GM12878 (cell line): Measurements from ENCODE around the gene GDA. TPM values are rescaled to one million over a fixed set of nuclear protein-coding genes. Genes with fewer than 3 reads are reported as not detected.

Experiments
- ATAC-seq: fragments of 200-7000 bp; cut with Tn5 transposase; 3 replicates; pipeline ENCODE4 v1.9.1; 2020; ENCODE audit warnings: mild to moderate bottlenecking, moderate library complexity
- BruUV-seq: library from RNA; stranded (reverse); fragments of 400-500 nt; replicated peaks from 2 replicates; lab custom pipeline; 2021; lab: Mats Ljungman, UMichigan
- CTCF ChIA-PET: fragments of 300-600 bp; sonication (Branson Sonifier 250); formaldehyde crosslinking; extraction: SDS; loops from one replicate; lab custom pipeline; 2021; ENCODE audit warnings: inconsistent platforms; lab: Yijun Ruan, JAX
- POLR2A ChIA-PET: fragments of 350-600 bp; formaldehyde crosslinking; extraction: SDS; loops from one replicate; lab custom pipeline; 2021; ENCODE audit warnings: inconsistent platforms; lab: Charles Lee
- RAD21 ChIA-PET: fragments of 300-600 bp; sonication (Branson Sonifier 250); formaldehyde crosslinking; loops from one replicate; lab custom pipeline; 2023; ENCODE audit warnings: antibody characterized with exemption; ENCODE audit not compliant: unreplicated experiment; lab: Charles Lee
- SMC1A ChIA-PET: fragments of 300-600 bp; sonication (Branson Sonifier 250); formaldehyde crosslinking; loops from one replicate; lab custom pipeline; 2023; ENCODE audit not compliant: unreplicated experiment, uncharacterized antibody; lab: Charles Lee
- DNase-seq: peaks from one replicate; pipeline ENCODE4 v3.0.0-alpha.2; 2011; ENCODE audit warnings: low read depth, low spot score
- FAIRE-seq: peaks from 3 replicates; lab custom pipeline; 2011; peaks lifted over from hg19 to GRCh38; lab: Jason Lieb, UNC
- H2AFZ ChIP-seq: 2 replicates; pipeline ENCODE4 v1.6.0; 2011; ENCODE audit warnings: low read depth, low read length, control low read depth; ENCODE audit not compliant: control insufficient read depth
- H3K27ac ChIP-seq: 2 replicates; pipeline ENCODE4 v1.5.1; 2011; ENCODE audit warnings: control low read depth; ENCODE audit not compliant: control insufficient read depth, insufficient read depth
- H3K27me3 ChIP-seq, 2 experiments: replicated peaks in 1 of 2; 2 replicates each; pipeline versions ENCODE4 v1.6.0 to v1.6.1; 2011; ENCODE audit warnings: low read length in 1 of 2; ENCODE audit not compliant: control insufficient read depth in 2 of 2, insufficient read depth in 2 of 2
- H3K36me3 ChIP-seq, 2 experiments: 2 replicates each; pipeline ENCODE4 v1.5.1; 2011; ENCODE audit warnings: low read length in 1 of 2; ENCODE audit not compliant: control insufficient read depth in 2 of 2, insufficient read depth in 2 of 2
- H3K4me1 ChIP-seq: 2 replicates; pipeline ENCODE4 v1.6.1; 2011; ENCODE audit warnings: mild to moderate bottlenecking, low read length, moderate library complexity, mixed read lengths; ENCODE audit not compliant: control insufficient read depth, insufficient read depth
- H3K4me2 ChIP-seq: 2 replicates; pipeline ENCODE4 v1.6.0; 2011; ENCODE audit warnings: control low read depth; ENCODE audit not compliant: control insufficient read depth, insufficient read depth
- H3K4me3 ChIP-seq: fragments of 200-600 bp; sonication (generic); 2 replicates; pipeline ENCODE4 v1.5.1; 2016
- H3K79me2 ChIP-seq: 2 replicates; pipeline ENCODE4 v1.6.0; 2011; ENCODE audit warnings: low read length; ENCODE audit not compliant: control insufficient read depth, insufficient read depth
- H3K9ac ChIP-seq: 2 replicates; pipeline ENCODE4 v1.8.0; 2011; ENCODE audit warnings: low read length, control low read depth, mixed read lengths; ENCODE audit not compliant: control insufficient read depth, insufficient read depth
- H3K9me3 ChIP-seq: replicated peaks from 3 replicates; pipeline ENCODE4 v1.5.1; 2011; ENCODE audit warnings: mild to moderate bottlenecking, low read length; ENCODE audit not compliant: control insufficient read depth, insufficient read depth
- H4K20me1 ChIP-seq: 2 replicates; pipeline ENCODE4 v1.6.0; 2011; ENCODE audit not compliant: control insufficient read depth, insufficient read depth
- CREB1 ChIP-seq: IDR thresholded peaks from 2 replicates; pipeline ENCODE4 v1.6.1; 2012; ENCODE audit warnings: low read depth, mild to moderate bottlenecking, inconsistent platforms
- FOXK2 ChIP-seq: fragments of 450-650 bp; IDR thresholded peaks from 2 replicates; pipeline ENCODE4 v1.6.1; 2017; ENCODE audit warnings: mild to moderate bottlenecking, moderate library complexity
- FOXM1 ChIP-seq: IDR thresholded peaks from 2 replicates; pipeline ENCODE4 v1.6.1; 2012; ENCODE audit warnings: low read depth, mild to moderate bottlenecking, inconsistent platforms, low read length, moderate library complexity
- MTA3 ChIP-seq: IDR thresholded peaks from 2 replicates; pipeline ENCODE4 v1.6.1; 2012; ENCODE audit warnings: low read length, inconsistent platforms, borderline replicate concordance
- POLR2AphosphoS2 ChIP-seq: IDR thresholded peaks from 2 replicates; pipeline ENCODE4 v1.6.1; 2011; ENCODE audit warnings: low read depth, mild to moderate bottlenecking, low read length, improper control_type of control experiment, moderate library complexity
- SMAD5 ChIP-seq: IDR thresholded peaks from 2 replicates; pipeline ENCODE4 v1.6.1; 2016; ENCODE audit warnings: antibody characterized with exemption, low read depth
- TAF1 ChIP-seq: IDR thresholded peaks from 2 replicates; pipeline ENCODE4 v1.6.1; 2011; ENCODE audit warnings: mild to moderate bottlenecking, low read depth, low read length, borderline replicate concordance
- TCF7 ChIP-seq: IDR thresholded peaks from 2 replicates; pipeline ENCODE4 v1.6.1; 2014; ENCODE audit warnings: antibody characterized with exemption, borderline replicate concordance
- YY1 ChIP-seq: IDR thresholded peaks from 2 replicates; pipeline ENCODE4 v1.6.1; 2011; ENCODE audit warnings: low read depth, mild to moderate bottlenecking, low read length
- ZNF384 ChIP-seq: IDR thresholded peaks from 2 replicates; pipeline ENCODE4 v1.6.1; 2012; ENCODE audit warnings: low read depth, mild to moderate bottlenecking, low read length, improper control_type of control experiment, borderline replicate concordance
- ZSCAN29 ChIP-seq: fragments of 450-650 bp; IDR thresholded peaks from 2 replicates; pipeline ENCODE4 v1.6.1; 2017; ENCODE audit warnings: mild to moderate bottlenecking, moderate library complexity
- WGBS: methylation state at CpG from one replicate; pipeline ENCODE4 v1.1.6; 2016; ENCODE audit warnings: low lambda C conversion rate; ENCODE audit not compliant: insufficient replicate concordance, insufficient coverage; ENCODE audit errors: missing lambda C conversion rate; 5-methylcytosine and 5-hydroxymethylcytosine counted together
- in situ Hi-C: fragments of 300-500 bp; cut with MboI; formaldehyde crosslinking; loops from 9 replicates; pipeline ENCODE4 v1.14.3; 2018; ENCODE audit warnings: mixed read lengths
- intact Hi-C: fragments of 100-400 bp; cut with micrococcal nuclease; formaldehyde crosslinking; loops from one replicate; pipeline ENCODE4 v1.14.2; 2022; ENCODE audit not compliant: unreplicated experiment
- polyA plus RNA-seq, 11 experiments: library from polyadenylated mRNA; depleted of rRNA in 4 of 11; unstranded in 6 of 11; stranded (reverse) in 5 of 11; fragments of >200 nt; fragmentation: Nextera tagmentation in 4 of 11; fragmentation: Illumina TruSeq in 1 of 11; extraction: Ambion mirVana in 4 of 11; extraction: Trizol in 1 of 11; gene quantifications; 1 replicate in 1 of 11; 2 replicates in 10 of 11; pipeline versions ENCODE4 v1.2.1 to v1.2.3, GENCODE V29; 2011 to 2016; ENCODE audit warnings: inconsistent platforms in 2 of 11, missing spikeins in 2 of 11, low read depth in 1 of 11
- total RNA-seq, 4 experiments: library from RNA; depleted of rRNA in 3 of 4; stranded (reverse); fragments of >200 nt in 3 of 4; fragmentation: Illumina TruSeq in 1 of 4; extraction: Trizol in 1 of 4; gene quantifications; 2 replicates each; pipeline versions ENCODE4 v1.2.1 to v1.2.3, GENCODE V29; 2013 to 2021

Gene GDA
- total and polyA plus RNA-seq, 10 of the 15 experiments (the other 5 are each of a cell fraction or from before 2014, with no cell fraction given), result 0.19 to 17.9 (median 0.48) TPM; not detected in 2

GRCh38 chr9:72147676-72148075 lies 1.6 kb upstream of the GDA start:
- no peak overlapping the region for H3K4me3 ChIP-seq
- H3K36me3 ChIP-seq, result no peaks in the 10 kb centered on the region
- no TSS peak for BruUV-seq
- no peaks in the 10 kb centered on the region for H3K79me2 ChIP-seq
- peaks cover 2 to 3% of the 10 kb centered on the region in 2 experiments; a peak in 2 of 4 replicates for H3K27me3 ChIP-seq
- H3K27ac ChIP-seq, result no peak overlapping the region
- CTCF ChIA-PET, result interaction anchor here (0.7 to 1.1 kb wide), 2 partner anchors 24 to 168 kb away, joined by 3 read pairs; no protein-coding TSS in a partner anchor
- H3K9ac ChIP-seq, result no peak overlapping the region
- no peak overlapping the region for H2AFZ ChIP-seq
- in situ Hi-C loops, result no loop called here
- no peaks in the 10 kb centered on the region for H4K20me1 ChIP-seq
- no peaks in the 10 kb centered on the region for H3K4me1 ChIP-seq
- no peak overlapping the region for H3K4me2 ChIP-seq
- TF ChIP-seq TAF1, result no peak
- TF ChIP-seq YY1, result no peak
- no peak for TF ChIP-seq POLR2AphosphoS2
- no peak for TF ChIP-seq ZNF384
- no peak for TF ChIP-seq FOXK2
- no peak for TF ChIP-seq SMAD5
- no peak for TF ChIP-seq CREB1
- TF ChIP-seq MTA3, result no peak
- TF ChIP-seq ZSCAN29, result no peak
- TF ChIP-seq TCF7, result no peak
- TF ChIP-seq FOXM1, result no peak
- TF ChIP-seq, all 136 proteins: peak for 0
- no peaks in the 10 kb centered on the region for H3K9me3 ChIP-seq
- WGBS, result 35% methylated on average over 5 of the region's 5 CpGs
- FAIRE-seq (no peak), ATAC-seq (no peak), DNase-seq (no peak)
- intact Hi-C loops, result no loop called here
- POLR2A ChIA-PET, result no interaction called here
- RAD21 ChIA-PET, result no interaction called here
- SMC1A ChIA-PET, result interaction anchor here (0.7 to 2.6 kb wide), 4 partner anchors 108 to 696 kb away, joined by 3 to 8 read pairs (median 3); no protein-coding TSS in a partner anchor
